Subcutaneous abdominal adipose tissue (tissue), 5 donors: ENCODE measurements around the gene WRAP53.

Experiments used
- H3K27ac ChIP-seq: one replicate; pipeline ENCODE4 v1.7.0; 2013; ENCODE audit warnings: low read depth, mild to moderate bottlenecking, inconsistent platforms, low read length, moderate library complexity
- H3K27me3 ChIP-seq, 5 donors: one replicate each; pipeline ENCODE4 v1.7.0; 2013; ENCODE audit warnings: low read length in 5 of 5, inconsistent platforms in 1 of 5; ENCODE audit not compliant: control insufficient read depth in 5 of 5, insufficient read depth in 4 of 5
- H3K36me3 ChIP-seq, 5 donors: one replicate each; pipeline ENCODE4 v1.7.0; 2013; ENCODE audit warnings: low read length in 5 of 5; ENCODE audit not compliant: control insufficient read depth in 5 of 5, insufficient read depth in 5 of 5
- H3K4me1 ChIP-seq, 5 donors: one replicate each; pipeline ENCODE4 v1.7.0; 2013; ENCODE audit warnings: low read length in 5 of 5, mild to moderate bottlenecking in 3 of 5, moderate library complexity in 1 of 5; ENCODE audit not compliant: control insufficient read depth in 5 of 5, insufficient read depth in 5 of 5
- H3K4me3 ChIP-seq, 5 donors: one replicate each; pipeline ENCODE4 v1.7.0; 2013; ENCODE audit warnings: low read length in 5 of 5, low read depth in 1 of 5
- H3K9ac ChIP-seq, 5 donors: one replicate each; pipeline ENCODE4 v1.7.0; 2013; ENCODE audit warnings: low read length in 5 of 5, mild to moderate bottlenecking in 4 of 5, moderate library complexity in 3 of 5
- H3K9me3 ChIP-seq, 5 donors: one replicate each; pipeline ENCODE4 v1.7.0; 2013; ENCODE audit warnings: low read length in 5 of 5; ENCODE audit not compliant: control insufficient read depth in 5 of 5
- donor health status: healthy.
- donor health status: healthy.
- donor health status: healthy.
- donor health status: healthy.
- donor health status: healthy.

Gene WRAP53

DNA sequence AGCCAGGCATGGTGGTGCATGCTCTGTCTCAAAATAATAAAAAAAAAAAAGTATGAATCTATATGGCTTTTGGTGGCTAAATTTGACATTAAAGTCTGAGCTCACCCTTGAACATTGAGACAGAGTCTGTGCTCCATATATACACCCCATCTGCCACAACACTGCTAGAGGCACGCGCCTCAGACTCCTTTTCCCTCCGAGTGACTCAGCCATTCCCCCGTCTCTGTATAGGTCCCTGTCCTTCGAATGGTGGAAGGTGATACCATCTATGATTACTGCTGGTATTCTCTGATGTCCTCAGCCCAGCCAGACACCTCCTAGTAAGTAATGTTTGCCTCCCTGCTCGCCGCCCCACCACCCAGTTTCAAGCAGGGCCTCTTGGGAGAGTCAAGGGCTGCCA is 12.2 kb downstream of the WRAP53 start:
- peaks cover 0 to 11% (median 7%) of the 10 kb centered on the region in 5 donors for H3K4me1 ChIP-seq
- no peaks in the 10 kb centered on the region for H3K9me3 ChIP-seq
- peaks cover 0 to 33% (median 28%) of the 10 kb centered on the region in 5 donors for H3K36me3 ChIP-seq
- H3K4me3 ChIP-seq, result no peak overlapping the region
- no peak overlapping the region for H3K9ac ChIP-seq
- H3K27me3 ChIP-seq, result peaks cover 10 to 37% (median 20%) of the 10 kb centered on the region in 5 donors
- H3K27ac ChIP-seq, result no peak overlapping the region

DNA sequence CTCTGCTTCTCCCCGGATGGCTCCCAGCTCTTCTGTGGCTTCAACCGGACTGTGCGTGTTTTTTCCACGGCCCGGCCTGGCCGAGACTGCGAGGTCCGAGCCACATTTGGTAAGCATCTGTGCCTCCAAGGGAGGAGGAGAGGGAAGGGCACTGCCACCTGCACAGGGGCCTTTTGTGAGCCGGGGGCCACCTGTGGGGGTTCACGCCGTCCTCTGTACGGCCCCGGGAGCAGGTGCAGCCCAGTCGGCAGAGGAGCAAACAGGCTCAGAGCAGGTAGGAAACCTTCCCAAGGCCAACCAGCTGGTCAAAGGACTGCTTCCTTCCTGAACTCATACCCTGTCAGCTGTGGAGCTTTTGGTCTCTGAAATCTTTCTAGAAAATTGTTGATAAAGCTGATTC is 13.4 kb downstream of the WRAP53 start:
- no peaks in the 10 kb centered on the region for H3K9me3 ChIP-seq
- H3K4me1 ChIP-seq, result peaks cover 0 to 11% (median 7%) of the 10 kb centered on the region in 5 donors
- H3K9ac ChIP-seq, result no peak overlapping the region
- peaks cover 12 to 48% (median 31%) of the 10 kb centered on the region in 5 donors for H3K27me3 ChIP-seq
- H3K27ac ChIP-seq, result no peak overlapping the region
- H3K4me3 ChIP-seq, result no peak overlapping the region
- peaks cover 0 to 29% (median 23%) of the 10 kb centered on the region in 5 donors for H3K36me3 ChIP-seq

DNA sequence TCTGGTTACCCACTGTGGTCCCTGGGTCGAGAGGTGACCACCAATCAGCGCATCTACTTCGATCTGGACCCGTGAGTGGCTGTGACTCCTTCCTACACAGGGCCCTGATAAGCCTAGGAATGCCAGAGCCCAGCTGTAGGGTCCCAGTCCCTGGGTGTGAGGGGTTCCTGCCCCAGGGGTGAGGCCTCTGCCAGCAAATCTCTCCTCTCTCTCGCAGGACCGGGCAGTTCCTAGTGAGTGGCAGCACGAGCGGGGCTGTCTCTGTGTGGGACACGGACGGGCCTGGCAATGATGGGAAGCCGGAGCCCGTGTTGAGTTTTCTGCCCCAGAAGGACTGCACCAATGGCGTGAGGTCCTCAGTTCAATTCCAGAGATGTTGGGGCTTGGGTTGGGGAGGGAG is 14.5 kb downstream of the WRAP53 start:
- no peak overlapping the region for H3K4me3 ChIP-seq
- H3K27ac ChIP-seq, result no peak overlapping the region

DNA sequence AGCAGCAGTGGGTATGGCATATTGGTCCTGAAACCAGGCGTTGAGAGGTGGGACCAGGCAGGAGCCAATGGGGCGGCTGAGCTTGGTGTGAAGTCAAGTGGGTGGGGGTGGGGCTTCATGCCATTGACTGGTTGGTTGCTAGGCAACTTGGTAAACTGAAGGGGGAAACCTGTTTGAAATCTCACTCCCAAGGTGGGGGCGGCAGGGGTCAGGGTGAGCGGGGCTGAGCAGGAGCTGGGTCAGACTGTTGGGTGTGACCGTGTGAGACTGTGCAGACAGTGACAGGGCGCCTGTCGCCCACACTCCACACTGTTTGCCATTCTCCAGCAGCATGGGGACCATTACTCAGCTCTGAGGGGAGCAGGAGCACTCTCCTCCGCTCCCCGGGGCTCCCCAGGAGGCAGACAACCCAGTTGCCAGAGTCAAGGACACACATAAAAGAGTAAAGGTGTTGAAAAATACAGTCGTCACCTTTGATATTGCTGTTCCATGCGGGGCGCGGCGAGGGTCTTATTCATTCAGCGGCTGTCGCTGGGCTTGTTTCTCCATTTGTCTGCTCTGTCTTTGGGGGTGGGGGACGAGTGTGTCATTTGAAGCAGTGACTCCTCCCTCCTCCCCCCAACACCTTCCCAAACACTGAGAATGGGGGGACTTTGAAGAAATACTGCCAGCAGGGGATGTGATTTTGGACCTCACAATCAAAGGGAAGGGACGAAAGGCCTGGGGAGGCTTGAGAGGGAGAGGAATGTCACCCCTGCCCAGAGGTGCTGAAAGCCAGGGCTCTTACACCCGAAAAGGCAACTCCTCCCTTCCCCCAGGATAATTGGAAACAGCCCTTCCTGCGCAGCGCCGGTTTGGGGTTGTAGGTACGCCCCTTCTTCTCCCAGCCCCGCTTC is 15.6 kb downstream of the WRAP53 start:
- no peaks in the 10 kb centered on the region for H3K9me3 ChIP-seq
- H3K9ac ChIP-seq, result no peak overlapping the region
- no peak overlapping the region for H3K27ac ChIP-seq
- H3K27me3 ChIP-seq, result peaks cover 20 to 63% (median 46%) of the 10 kb centered on the region in 5 donors
- no peak overlapping the region for H3K4me3 ChIP-seq
- peaks cover 0 to 29% (median 23%) of the 10 kb centered on the region in 5 donors for H3K36me3 ChIP-seq
- peaks cover 0 to 11% (median 7%) of the 10 kb centered on the region in 5 donors for H3K4me1 ChIP-seq

More for the DNA sequence above, 14.5 kb downstream of the WRAP53 start:
- H3K36me3 ChIP-seq, result peaks cover 0 to 29% (median 23%) of the 10 kb centered on the region in 5 donors
- H3K9ac ChIP-seq, result no peak overlapping the region
- peaks cover 0 to 11% (median 7%) of the 10 kb centered on the region in 5 donors for H3K4me1 ChIP-seq
- H3K27me3 ChIP-seq, result peaks cover 17 to 59% (median 39%) of the 10 kb centered on the region in 5 donors
- no peaks in the 10 kb centered on the region for H3K9me3 ChIP-seq

DNA sequence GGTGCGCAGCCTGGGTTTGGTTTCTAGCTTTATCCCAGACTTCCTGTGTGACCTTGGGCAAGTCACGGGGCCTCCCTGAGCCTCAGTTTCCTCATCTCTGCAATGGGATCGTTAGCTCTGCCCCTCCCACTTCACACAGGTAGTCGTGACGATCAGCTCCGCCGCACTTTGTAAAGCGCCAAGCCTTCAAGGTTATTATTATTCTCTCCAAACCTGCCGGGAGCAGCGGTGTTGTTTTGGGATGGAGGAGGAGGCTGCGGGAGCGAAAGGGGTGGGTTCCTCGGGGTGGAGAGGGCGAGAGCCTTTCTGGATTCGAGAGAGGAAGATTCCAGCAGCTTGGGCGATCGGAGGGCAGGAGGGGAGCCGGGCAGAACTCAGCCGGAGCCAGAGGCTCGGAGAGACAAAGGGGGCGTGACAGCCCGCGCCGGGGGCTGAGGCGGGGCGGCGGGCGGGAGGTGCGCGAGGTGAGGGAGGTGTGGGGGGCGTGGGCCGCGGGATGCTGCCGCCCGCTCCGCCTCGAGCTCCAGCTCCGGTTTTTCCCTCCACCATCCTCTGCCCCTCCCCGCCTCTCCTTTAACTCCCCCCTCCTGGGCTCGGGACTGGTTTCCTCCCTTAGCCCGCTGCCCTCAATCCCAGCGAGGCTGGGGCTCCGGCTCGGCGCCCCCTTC is 16.5 kb downstream of the WRAP53 start, which contains the start of gene EFNB3:
EFNB3 (plus strand) TSS at position 602 of the 668 bp plus-strand sequence. CDS start 397 bp downstream, outside the sequence.
- Histone ChIP-seq H3K9me3 (no peaks in the 10 kb centered on the region), H3K4me1 (peaks cover 0 to 11% (median 7%) of the 10 kb centered on the region in 5 donors), H3K36me3 (peaks cover 0 to 29% (median 23%) of the 10 kb centered on the region in 5 donors), H3K27me3 (peaks cover 20 to 65% (median 46%) of the 10 kb centered on the region in 5 donors), H3K27ac (no peak within 1 kb of the TSS), H3K9ac (peak within 1 kb of the TSS in 1 of 5 donors; percentile 42), H3K4me3 (peak within 1 kb of the TSS in 4 of 5 donors; percentile 40 to 48 (median 45))

DNA sequence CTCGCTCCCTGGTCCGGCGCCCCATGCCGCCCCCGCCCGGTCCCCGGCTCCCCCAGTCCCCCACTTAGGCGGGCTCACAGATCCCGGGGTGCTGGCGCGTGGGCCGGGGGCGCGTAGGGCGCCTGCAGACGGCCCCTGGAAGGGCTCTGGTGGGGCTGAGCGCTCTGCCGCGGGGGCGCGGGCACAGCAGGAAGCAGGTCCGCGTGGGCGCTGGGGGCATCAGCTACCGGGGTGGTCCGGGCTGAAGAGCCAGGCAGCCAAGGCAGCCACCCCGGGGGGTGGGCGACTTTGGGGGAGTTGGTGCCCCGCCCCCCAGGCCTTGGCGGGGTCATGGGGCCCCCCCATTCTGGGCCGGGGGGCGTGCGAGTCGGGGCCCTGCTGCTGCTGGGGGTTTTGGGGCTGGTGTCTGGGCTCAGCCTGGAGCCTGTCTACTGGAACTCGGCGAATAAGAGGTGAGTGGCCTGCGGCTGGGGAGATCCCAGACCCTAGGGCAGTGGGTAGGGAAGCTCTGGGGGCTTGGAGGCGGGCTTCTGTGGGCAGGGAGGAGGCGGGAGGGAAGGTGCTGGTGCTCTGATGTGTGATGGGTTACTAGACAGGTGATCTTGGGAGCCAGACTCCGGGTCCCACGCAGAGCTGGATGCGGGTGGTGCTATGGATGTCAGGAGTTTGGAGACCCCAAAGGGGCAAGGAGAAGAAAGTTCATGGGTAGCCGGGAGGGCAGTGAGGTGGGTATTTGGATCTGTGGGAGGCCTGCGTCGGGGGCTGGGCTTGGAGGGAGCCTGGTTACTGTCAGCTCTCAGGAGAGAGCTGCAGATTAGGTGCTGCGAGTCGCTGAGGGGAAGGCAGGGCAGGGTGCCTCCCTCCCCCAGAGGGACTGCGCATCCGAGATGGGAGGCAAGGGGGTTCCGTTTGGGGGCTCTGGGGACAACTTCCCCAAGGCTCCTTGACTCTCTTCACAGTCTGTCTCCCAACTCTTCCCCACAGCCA is 17.3 kb downstream of the WRAP53 start:
- Histone ChIP-seq H3K27ac (no peak overlapping the region), H3K27me3 (peaks cover 20 to 66% (median 46%) of the 10 kb centered on the region in 5 donors), H3K36me3 (peaks cover 0 to 26% (median 21%) of the 10 kb centered on the region in 5 donors), H3K9ac (peak overlapping the region in 1 of 5 donors; percentile 42), H3K9me3 (no peaks in the 10 kb centered on the region), H3K4me3 (peak overlapping the region in 2 of 5 donors; percentile 40 to 42), H3K4me1 (peaks cover 0 to 17% (median 7%) of the 10 kb centered on the region in 5 donors)

DNA sequence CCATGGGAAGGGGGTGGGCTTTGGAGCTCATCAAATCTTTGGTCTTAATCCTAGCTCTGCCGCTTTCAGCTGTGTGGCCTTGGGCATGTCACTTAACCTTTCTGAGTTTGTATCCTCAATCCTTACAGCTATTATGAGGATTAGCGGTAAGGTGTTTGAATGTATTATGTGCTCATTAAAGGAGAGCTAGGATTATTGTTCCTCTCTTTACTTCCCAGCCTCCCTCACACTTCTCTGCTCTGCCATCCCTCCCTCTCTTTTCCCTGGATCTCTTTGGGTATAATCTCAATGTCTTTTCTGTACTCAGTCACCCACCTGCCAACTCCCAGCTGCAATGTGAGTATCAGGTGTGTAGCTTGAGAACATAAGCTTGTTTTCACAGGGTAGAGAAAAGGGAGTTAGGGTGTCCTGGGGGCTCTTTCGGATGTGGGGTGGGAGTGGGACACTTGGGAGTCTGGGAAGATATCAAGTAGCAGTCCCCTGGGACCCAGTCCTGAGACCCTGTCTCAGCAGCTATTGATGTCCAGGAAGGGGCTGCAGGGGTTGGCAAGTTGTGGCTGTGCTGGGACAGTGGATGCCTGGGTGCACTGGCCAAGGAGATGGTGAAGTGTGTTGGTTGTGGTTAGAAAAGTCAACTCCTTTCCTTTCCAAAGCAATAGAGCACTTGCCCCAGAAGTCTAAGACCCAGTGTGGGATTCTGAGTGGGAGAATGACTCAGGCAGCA is 18.5 kb downstream of the WRAP53 start:
- peaks cover 0 to 19% (median 7%) of the 10 kb centered on the region in 5 donors for H3K4me1 ChIP-seq
- H3K27me3 ChIP-seq, result peaks cover 24 to 65% (median 50%) of the 10 kb centered on the region in 5 donors
- peaks cover 0 to 14% (median 12%) of the 10 kb centered on the region in 5 donors for H3K36me3 ChIP-seq
- H3K9me3 ChIP-seq, result no peaks in the 10 kb centered on the region
- no peak overlapping the region for H3K27ac ChIP-seq
- no peak overlapping the region for H3K9ac ChIP-seq
- H3K4me3 ChIP-seq, result no peak overlapping the region

DNA sequence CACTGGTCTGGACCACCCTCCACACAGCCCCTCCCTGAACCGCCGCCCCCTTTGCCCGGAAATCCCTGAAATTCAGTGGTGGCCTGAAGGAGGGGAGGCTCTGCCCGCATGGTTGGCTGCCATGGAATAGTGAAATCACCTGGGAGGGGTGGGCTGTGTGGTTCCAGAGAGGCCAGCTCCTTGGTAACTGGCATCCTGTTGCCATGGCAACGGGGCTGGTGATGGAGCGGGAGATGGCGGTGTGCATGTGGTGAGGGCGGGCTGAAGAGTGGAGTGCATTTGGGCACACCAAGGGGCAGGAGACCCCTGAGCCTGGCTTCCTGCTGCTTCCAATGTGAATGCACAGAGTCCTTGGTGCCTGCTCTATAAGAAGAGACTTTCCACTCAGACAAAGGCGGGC is 19.2 kb downstream of the WRAP53 start:
- Histone ChIP-seq H3K27ac (no peak overlapping the region), H3K9ac (no peak overlapping the region), H3K27me3 (peaks cover 27 to 65% (median 56%) of the 10 kb centered on the region in 5 donors), H3K4me1 (peaks cover 0 to 19% (median 7%) of the 10 kb centered on the region in 5 donors), H3K36me3 (peaks cover 0 to 7% (median 6%) of the 10 kb centered on the region in 5 donors), H3K9me3 (no peaks in the 10 kb centered on the region), H3K4me3 (no peak overlapping the region)
